Kidney epithelial cell (primary cell): Measurements from ENCODE around the gene CD248. TPM values are rescaled to one million over a fixed set of nuclear protein-coding genes. Genes with fewer than 3 reads are reported as not detected.

Source experiments
- DNase-seq: peaks from one replicate; pipeline ENCODE4 v3.0.0-alpha.2; 2010; ENCODE audit warnings: low read depth
- H3K27me3 ChIP-seq: 2 replicates; pipeline ENCODE4 v1.6.0; 2011; ENCODE audit warnings: low read length; ENCODE audit not compliant: control insufficient read depth, insufficient read depth
- H3K36me3 ChIP-seq: 2 replicates; pipeline ENCODE4 v1.5.1; 2011; ENCODE audit warnings: low read length; ENCODE audit not compliant: control insufficient read depth, insufficient read depth
- H3K4me3 ChIP-seq: 2 replicates; pipeline ENCODE4 v1.5.1; 2011; ENCODE audit warnings: low read depth, mild to moderate bottlenecking, control low read depth, low read length
- CTCF ChIP-seq: IDR thresholded peaks from 2 replicates; pipeline ENCODE4 v1.5.1; 2011; ENCODE audit warnings: mild to moderate bottlenecking, moderate library complexity, low read length, control low read depth, inconsistent platforms; ENCODE audit not compliant: insufficient read depth, poor library complexity, severe bottlenecking
- total RNA-seq: library from RNA; depleted of rRNA; stranded (reverse); fragments of >200 nt; gene quantifications from 2 replicates; pipeline ENCODE4 v1.2.3, GENCODE V29; 2015

CD248 gene
- total RNA-seq, 1 donor from 2014 or later = 0.17 TPM

GRCh38 chr11:66333896-66334604 is 17.2 kb upstream of the CD248 start:
- no peak for DNase-seq

DNA sequence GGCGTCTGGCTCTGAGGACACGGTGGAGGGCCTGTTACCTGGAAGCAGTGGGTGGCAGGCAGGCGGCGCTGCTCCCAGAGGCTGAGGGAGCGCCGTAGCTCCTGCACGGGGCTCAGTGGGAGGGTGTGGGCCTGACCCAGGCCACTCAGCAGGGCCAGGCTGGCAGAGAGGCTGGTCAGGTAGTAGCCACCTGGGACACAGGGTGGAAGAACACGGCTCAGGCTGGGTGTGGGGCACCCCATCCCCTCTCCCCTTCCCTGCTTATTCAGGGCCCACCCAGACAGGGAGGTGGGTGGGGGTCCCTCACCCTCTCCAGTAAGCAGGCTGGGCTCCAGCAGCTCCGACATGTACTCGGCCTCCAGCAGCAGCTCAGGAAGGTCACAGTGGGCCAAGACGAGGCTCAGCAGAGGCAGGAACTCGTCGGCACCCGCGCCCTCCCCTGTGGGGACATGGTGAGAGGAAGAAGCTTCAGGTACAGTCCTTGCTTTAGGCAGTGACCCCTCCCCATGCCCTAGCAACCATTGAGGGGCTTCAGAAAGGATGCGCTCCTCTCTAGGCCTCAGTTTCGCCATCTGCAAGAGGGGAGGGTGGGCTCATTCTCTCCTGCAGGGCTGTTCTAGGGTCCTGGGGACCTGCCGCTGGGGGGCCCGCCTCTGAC is 16.5 kb upstream of the CD248 start:
- H3K4me3 ChIP-seq = no peak overlapping the region
- no peaks in the 10 kb centered on the region for H3K36me3 ChIP-seq
- no peak for TF ChIP-seq CTCF
- DNase-seq = no peak
- H3K27me3 ChIP-seq = no peaks in the 10 kb centered on the region

More at GRCh38 chr11:66333896-66334604, 17.2 kb upstream of the CD248 start:
- H3K4me3 ChIP-seq = no peak overlapping the region
- no peak for TF ChIP-seq CTCF
- H3K27me3 ChIP-seq = no peaks in the 10 kb centered on the region
- H3K36me3 ChIP-seq = no peaks in the 10 kb centered on the region

- Histone ChIP-seq H3K36me3 (no peaks in the 10 kb centered on the region), H3K27me3 (no peaks in the 10 kb centered on the region), H3K4me3 (no peak overlapping the region)
- TF ChIP-seq CTCF = no peak
- DNase-seq = no peak
These were observed 15.8 kb upstream of the CD248 start for GRCh38 chr11:66332371-66333219.

DNA sequence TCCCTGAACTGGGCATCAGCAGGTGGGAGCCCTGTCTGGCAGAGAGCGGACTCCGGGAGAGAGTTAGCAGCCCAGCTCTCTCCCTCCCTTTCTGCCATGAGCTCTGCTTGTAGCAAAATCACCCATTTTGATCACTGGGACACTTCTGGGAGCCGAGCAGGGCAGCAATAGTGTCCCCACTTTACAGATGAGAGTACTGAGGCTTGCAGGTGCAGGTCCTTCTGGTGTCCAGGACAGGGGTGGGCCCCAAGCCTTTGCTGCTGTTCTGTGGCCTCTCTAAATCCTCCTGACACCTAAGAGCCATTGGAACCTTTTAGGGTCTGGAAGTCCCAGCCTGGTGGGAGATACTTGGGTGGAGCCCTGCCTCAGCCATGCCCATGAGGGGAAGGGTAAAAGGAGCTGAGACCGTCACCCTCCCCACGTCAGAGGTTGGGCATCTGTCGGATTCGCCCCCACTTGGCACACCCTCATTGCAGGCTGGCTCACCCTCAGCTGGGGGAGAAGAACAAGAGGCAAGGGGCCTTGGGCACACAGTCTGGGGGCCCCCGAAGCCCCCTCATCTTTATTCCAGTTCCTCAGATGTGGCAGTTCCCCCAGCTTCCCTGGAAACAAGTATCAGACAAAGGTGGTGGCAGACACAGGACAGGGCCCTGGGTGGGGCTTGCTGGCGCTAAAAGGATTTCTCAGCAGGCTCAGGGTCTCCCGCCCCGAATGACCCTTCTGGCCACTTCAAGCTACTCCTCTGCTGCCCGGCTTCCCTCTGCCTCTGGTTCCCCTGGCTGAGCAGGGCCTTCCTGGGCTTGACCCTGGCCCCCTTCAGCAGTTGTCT is 14.9 kb upstream of the CD248 start:
- Histone ChIP-seq H3K36me3 (no peaks in the 10 kb centered on the region), H3K27me3 (no peaks in the 10 kb centered on the region), H3K4me3 (no peak overlapping the region)
- TF ChIP-seq CTCF = no peak
- no peak for DNase-seq

GRCh38 chr11:66330931-66331330 is 14.1 kb upstream of the CD248 start:
- Histone ChIP-seq H3K4me3 (no peak overlapping the region), H3K27me3 (no peaks in the 10 kb centered on the region), H3K36me3 (no peaks in the 10 kb centered on the region)
- DNase-seq = no peak
- TF ChIP-seq CTCF = no peak
